HG03432 (cell line): Measurements from ENCODE around the gene ADARB2.

Experiments used
- ATAC-seq: cut with Tn5 transposase; IDR thresholded peaks from one replicate; pipeline ENCODE4 v1.9.1; 2021; ENCODE audit warnings: mild to moderate bottlenecking, moderate library complexity; ENCODE audit not compliant: unreplicated experiment

ADARB2 gene

DNA sequence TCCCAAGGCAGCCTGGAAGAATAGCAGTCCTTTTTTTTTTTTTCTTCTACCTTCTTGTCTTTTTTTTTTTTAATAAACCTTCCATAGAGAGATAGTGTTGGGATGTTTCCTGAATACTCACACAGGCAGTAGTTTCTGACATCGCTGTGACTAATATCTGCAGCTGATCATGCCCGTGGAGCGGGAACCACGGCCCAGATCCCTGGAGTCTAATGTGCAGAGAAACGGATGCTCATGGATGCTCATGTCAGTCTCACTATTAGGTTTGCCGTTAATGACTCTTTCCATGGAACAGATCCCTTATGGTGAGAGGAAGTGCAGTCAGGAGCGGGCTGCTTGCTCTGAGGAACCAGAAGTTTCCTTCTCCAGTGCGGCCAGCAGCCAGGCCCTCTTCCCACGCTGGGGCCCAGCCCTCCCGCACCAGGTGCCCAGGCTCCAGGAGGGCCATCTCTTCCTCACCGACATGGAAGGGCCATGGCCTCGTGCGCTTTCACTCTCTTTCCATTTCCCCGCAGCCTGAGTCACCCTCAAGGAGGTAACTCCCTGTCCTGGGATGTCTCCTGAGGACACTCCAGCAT lies 548.7 kb downstream of the ADARB2 start:
- no peak for ATAC-seq

DNA sequence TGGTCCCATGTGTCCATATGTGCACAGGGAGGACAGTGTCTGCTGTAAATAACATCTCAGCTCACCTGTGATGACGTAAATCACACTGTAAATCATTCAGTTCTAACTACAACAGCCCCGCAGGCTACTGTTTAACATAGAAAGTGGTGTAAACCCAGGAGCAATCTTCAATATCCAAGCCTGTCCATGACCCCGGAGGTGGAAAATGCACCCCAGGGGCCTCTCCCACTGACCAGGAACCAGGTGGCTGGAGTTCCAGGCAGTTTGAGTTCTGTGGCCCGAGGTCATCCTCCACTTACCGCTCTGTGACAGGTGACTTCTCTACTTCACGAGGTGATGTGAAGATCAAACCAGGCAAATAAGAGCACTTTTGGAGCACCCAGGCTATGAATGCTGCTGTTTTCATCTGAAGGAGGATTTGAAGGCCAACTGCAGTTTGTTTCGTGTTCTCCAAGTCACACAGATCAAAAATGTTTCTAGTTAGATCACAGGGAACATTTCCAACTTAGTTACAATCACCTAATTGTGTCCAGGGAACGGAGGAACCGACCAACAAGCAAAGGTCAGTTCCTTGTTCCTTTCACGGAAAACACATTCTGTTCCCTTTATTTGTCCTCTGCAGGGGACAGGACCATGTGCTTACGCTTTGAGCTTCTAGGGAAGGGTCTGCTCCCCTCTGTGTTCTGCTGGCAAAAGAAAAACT lies 549.3 kb downstream of the ADARB2 start:
- no peak for ATAC-seq

DNA sequence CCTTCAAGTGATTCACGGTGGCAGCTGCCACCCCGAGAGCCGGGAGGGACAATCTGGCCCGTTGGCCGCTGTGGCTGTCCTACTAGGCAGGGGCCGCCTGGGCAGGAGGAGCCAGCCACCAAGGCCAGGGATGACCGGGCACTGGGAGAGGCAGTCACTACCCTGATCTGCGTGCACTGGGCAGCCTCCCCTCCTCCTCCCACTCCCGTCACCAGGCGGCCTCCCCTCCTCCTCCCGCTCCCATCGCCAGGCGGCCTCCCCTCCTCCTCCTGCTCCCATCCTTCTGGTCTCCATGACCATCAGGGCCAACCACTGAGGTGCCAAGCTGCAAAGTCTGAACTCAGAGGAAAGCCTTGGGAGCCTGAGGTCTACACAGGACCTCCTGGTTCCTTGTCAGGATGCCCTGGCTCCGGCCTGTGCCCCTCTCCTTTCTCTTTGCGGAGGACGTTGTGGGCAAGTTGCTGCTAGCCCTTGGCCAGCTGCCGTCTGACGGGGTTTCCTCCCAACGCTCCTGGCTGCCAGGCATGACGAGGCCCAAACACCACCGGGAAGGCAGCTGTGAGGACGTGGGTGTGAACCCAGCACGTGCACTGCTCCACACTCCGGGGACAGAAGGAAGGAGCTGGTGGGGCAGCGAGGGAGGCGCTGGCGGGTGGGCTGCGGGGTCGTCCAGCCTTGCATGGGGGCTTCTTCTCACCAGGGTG lies 550.0 kb downstream of the ADARB2 start:
- no peak for ATAC-seq

DNA sequence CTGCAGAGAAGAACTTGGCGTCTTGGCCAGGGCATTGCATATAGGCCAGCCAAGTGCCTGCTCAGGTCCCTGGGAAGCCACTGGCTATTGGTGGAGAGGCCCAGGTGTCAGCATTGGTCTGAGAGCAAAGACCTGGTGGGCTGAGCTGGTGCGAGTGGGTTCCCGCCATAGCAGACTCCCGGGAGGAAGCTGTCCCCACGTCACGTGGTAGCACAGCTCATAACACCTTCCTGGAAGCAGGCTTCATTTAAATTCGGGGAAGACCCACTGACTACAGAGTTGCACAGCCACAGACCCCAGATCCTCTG lies 550.7 kb downstream of the ADARB2 start:
- ATAC-seq: no peak

DNA sequence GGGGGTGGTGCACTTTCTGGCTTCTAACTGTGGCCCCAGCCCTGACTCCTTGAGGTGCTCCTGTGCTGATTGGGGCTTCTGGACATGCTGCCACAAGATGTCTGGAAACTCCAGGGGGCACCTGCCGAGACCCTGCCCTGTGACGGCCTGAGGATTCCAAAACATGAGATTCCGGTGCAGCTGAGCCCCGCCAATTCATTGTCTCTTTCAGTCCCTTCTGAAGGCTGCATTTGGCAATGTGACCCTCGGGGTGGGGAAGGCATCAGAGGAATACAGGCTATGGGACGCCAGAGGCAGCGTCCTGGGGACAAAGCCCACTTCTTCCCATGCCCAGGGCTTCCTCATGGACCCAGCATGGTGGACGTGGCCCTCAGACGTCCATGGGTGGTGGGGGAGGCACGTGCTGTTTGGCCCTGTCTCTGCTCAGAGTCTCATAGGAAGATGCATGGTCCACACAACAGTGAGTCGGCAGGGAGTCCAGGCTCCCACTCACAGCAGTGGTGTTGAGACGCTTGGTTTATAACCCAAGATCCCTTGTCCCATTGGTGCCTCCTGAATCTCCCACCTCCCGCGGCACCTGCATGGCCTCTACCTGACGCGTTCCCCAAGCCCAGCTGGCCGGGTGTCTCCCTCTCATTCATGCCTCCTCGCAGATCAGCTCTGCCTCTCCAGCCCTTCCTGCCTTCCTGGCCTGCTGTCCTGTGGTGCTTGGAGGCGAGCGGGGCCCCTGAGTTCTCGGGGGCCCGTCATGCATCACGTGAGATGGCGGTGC lies 551.2 kb downstream of the ADARB2 start:
- ATAC-seq: no peak

DNA sequence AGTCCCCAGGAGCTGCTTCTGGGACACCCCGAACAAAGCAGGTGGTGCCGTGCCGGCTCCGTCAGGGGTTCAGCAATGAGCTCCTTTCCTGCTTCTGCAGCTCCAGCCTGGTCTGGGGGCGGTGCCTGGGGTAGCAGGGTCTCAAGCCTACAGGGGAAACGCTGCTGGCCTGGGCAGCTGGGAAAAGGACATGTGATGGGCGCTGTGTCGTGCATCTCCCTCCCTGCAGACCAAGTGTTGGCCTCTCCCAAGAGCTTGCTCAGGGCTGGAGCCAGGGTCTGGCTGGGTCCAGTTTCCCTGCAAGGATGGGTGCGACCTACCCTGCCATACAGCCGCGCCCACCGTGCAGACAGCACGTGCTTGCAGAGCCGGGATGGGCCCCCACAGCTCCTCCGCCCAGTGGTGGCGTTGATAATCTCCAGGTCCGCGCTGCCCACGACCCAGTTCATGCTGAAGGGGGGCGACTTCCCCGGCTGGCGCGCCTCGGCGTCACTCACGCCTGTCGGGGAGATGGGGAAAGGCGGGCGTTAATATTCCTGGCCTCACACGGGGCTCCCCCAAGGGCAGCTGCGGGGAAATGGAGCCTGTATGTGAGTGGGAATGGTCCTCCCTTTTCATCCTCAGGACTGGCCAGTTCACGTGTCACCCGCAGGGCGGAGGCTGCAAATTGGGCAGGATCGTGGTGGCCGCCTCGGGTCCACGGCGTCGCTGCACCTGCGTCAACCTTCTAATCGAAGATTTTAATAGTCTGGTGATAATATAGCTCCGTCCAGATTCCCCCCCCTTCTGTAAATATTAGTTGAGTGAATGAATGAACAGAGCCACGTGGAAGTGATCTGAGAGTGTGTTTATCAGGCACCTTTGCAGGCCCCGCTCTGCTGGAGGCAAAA lies 552.5 kb downstream of the ADARB2 start:
- ATAC-seq: no peak

DNA sequence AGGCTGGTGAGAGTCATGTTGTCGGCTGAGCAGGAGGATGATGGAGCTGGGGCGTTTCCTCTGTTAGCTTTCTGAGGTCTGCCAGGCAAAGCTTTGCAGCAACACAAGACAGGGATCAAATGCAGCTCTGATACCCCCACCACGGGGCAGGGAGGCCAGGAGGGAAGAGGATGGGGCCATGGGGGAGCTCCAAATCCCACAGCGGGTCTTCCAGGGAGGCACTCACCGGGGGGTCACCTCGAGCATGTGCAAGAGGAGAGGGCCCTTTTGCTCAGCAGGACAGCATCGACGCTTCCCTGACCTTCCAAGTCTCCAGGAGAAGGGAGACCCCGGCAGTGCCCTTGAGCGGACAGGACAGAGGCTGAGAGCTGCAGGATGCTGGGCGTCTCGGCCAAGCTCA lies 553.6 kb downstream of the ADARB2 start:
- ATAC-seq: no peak

DNA sequence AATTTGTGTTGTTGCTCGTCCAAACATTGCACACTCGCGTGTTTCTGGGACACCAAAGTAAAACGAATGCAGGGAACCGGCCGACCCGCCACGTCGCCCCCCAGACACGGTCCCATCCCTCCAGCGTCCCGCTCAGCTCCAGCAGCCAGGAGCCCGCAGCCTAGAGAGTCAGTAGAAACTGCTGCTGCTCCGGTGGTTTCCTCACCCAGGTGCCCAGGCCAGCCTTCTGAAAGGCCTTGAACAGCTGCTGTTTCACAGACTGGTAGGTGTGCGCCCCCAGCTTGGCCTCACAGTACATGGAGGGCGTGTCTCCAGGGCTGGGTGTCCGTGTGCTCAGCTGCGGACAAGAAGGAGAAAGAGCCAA lies 554.3 kb downstream of the ADARB2 start:
- no peak for ATAC-seq

DNA sequence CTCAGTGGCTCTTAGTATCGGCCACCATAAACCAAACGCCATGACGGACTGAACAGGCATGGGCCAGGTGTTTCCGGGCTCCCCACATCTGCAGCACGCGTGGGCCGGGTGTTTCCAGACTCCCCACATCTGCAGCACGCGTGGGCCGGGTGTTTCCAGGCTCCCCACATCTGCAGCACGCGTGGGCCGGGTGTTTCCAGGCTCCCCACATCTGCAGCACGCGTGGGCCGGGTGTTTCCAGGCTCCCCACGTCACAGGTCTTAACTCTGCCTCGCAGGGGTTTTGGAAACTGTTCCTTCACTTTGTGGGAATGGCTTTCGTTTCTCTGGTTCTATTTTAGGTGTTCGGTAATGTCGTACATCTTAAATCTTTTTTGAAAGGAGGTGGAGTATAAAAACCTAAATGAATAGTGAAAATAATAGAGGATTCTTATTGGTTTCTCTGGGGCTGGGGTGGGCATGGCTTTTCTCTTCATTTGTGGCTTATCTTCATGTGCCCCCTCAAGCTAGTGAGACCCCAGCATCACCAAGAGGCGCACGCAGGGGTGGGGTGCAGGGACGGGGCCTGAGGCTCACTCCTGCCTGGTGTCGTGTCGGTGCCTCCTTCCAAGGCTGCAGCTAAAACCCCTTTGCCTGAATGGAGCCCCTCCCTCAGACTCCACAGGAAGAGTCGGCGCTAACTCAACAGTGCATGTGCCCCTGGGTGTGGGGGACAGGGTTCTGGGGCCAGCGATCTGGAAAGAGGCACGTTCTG lies 554.9 kb downstream of the ADARB2 start:
- ATAC-seq: no peak

DNA sequence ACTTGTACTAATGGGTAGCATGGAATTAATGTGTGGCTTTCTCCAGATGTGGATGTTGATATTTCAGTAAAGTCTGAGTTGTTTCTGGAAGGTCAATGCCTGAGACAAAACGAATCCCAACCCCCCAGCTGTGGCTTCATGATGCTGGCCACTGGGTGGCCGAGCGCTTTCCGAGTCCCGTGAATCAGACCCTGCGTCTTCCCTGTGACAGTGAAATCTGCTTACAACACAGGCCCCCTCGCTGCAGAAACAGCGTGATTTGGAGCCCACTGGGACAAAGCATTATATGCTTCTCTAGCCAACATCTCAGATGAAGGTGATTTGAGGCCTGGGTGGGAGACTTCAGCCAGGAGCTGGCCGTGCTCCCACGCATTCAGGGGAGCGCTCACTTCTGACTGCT lies 556.5 kb downstream of the ADARB2 start:
- ATAC-seq: no peak

DNA sequence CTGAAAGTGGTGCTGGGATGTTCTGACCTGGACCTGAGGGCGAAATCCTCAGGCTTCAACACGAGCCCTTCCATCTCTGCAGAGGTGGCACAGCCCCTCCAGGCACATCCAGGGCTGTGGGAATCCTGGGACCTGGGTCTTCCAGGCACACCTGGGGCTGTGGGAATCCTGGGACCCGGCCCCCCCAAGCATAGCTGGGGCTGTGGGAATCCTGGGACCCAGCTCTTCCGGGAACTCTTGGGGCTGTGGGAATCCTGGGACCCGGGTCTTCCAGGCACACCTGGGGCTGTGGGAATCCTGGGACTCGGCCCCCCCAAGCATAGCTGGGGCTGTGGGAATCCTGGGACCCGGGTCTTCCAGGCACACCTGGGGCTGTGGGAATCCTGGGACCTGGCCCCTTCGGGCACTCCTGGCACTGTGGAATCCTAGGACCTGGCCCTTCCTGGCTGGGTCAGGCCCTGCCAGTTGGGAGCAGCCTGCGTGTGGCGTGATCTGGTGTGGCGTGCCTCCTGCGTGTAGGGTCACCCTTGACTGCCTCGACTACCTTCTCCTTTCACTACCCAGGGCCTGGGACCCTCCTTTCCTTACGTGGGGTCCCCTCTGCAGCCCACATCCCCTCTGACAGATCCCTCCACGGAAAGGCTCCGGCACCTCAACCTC lies 557.1 kb downstream of the ADARB2 start:
- no peak for ATAC-seq

DNA sequence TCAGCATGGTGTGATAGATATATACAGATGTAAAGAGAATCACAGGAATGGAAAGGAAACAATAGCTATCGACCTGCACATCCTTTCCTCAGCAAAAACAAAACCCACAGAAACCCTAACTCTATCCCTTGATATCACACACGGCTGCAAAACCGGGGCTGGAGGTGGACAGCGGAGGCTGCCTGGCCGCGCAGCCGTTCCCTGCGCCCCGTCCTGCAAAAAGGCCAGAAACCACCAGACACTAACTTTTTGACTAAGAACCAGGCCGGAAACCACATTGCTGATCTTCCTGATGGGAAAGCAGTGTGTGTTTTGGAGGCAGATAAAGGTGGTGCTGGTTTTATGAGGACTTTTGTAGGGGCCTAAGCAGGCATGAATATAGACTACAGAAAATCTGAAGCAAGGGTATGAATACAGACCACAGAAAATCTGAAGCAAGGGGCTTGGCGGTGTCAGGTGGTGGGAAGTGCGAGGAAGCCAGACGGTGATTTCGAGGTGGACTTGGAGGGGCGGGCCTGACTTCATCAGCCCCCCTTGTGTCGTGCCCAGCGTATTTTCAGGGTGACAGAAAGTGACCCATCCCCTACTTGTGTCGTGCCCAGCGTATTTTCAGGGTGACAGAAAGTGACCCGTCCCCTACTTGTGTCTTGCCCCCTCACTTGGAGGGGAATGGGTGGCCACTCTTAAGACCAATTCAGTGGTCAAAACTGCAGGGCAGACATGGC lies 557.8 kb downstream of the ADARB2 start:
- no peak for ATAC-seq

DNA sequence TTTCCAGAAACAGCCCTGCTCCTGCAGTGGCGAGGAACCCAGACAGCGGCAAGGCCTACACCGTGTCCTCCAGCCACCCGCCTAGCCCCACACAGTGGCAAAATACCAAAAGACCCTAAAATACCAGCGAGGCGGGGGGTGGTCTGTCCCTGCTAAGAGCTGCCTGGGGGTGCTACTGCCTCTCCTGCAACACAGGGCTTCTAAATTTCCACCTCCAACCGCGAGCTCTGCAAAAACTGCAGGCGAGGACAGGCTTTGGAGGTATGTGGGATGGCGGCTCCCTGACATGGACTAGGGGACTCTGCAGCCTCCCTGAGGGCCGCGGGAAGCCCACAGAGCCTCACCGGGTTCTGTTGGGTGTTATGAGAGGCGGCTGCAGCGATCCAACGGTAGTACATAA lies 558.8 kb downstream of the ADARB2 start:
- no peak for ATAC-seq

DNA sequence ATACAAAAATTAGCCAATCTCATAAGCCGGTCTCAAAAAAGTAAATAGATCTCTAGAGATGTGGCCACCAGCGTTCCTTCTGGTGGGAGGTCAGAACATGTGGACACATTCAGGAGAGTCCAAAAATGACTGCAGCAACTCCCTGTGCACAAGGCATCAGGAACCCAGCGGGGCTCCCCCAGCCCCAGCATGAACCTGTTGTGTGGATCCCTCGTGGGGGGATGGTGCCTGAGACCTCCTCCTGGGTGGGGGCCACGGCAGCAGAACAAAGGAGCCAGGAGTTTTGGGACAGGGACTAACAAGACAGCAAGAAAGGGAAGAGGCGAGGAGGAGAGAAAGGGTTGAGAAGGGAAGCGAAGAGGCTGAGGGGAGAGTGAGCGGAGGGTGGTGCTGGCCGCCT lies 559.4 kb downstream of the ADARB2 start:
- no peak for ATAC-seq

DNA sequence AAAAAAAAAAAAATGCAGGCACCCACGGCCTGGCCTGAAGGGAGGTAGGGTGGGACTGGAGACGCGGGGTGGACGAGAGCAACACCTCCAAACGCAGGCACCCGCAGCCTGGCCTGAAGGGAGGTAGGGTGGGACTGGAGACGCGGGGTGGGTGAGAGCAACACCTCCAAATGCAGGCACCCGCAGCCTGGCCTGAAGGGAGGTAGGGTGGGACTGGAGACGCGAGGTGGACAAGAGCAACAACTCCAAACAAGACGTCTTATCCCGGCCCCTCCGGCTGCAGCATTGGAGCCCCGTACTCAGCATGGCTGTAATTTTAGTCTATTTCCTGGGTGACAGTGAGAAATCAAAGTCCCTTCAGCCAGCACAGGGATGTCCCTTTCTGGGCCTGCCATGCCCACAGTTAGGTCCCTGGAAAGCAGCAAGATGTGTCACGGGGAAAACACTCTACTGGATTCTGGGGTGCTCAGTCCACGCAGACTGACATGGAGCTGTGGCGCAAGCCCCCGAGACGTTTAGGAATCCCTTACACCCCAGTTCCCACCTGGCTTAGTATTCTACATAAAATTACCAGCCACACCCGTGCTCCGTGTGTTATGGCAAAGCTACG lies 561.3 kb downstream of the ADARB2 start:
- ATAC-seq: no peak

DNA sequence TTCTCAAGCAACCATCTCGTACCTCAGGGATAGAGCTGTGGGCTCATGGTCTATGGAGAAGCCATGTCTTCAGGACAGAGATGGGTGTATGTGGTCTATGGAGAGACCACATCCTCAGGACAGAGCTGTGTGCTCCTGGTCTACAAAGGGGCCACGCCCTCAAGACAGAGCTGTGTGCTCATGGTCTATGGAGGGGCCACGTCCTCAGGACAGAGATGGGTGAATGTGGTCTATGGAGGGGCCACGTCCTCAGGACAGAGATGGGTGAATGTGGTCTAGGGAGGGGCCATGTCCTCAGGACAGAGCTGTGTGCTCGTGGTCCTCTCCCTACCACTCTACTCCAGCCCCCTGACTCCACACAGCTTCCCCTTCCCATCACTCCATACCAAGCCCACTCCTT lies 563.3 kb downstream of the ADARB2 start:
- no peak for ATAC-seq

DNA sequence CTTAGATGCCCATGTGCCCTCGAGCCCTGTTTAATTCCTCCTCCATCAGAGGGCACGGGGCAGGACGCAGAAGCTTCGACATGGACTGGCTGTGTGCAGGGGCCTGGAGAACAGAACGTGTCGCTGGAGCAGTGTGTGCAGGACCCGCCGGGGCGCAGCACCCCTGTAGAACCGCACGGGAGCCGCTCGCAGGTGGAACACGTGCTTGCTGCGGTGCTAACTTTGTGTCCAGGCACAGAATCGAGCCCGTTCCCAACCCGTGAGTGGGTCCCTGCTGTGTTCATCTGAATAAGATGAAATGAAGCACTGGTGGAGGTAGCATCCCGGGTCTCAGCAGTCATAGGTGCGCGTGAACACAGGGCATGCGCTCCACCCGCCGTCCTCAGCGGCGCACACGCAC lies 564.2 kb downstream of the ADARB2 start:
- ATAC-seq: no peak

DNA sequence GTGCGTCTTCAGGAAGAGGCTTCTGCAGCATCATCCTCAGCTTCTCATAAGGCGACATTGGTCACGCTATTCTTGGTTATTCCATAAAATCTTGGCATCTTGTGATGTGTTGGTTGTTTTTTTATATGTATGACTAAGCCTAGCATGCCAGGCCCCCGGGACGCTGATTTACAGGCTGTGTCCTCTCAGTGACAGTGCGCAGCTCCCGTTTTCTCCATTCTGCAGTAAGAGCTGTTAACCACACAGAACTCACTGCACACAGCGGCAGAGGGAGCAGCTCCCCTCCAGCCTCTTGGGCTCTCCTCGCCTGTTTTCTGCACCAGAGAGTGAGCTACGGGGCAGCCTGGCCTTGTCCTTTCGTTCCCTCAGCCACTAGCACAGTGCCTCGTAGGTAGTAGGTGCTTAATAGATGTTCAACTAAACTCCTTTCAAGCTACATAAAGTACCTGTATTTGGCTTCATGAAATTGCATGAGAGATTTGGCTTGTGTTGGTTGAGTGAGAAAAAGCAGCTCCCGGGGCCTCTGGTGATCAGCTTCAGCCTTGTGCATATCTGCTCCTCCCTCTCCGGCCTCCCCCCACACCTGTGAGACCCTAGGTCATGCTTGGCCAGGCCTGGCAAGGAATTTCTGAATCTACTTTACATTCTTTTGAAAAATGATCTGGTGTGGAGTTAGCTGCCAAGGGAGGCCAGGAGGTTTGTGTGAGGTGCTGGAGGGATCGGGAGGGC lies 564.9 kb downstream of the ADARB2 start:
- no peak for ATAC-seq
